ENCODE results near the gene SEZ6. TPM values are rescaled to one million over a fixed set of nuclear protein-coding genes. Genes with fewer than 3 reads are reported as not detected.

The SEZ6 gene
- total and polyA plus RNA-seq, 10 donors: 0.88 TPM; not detected in 9

DNA sequence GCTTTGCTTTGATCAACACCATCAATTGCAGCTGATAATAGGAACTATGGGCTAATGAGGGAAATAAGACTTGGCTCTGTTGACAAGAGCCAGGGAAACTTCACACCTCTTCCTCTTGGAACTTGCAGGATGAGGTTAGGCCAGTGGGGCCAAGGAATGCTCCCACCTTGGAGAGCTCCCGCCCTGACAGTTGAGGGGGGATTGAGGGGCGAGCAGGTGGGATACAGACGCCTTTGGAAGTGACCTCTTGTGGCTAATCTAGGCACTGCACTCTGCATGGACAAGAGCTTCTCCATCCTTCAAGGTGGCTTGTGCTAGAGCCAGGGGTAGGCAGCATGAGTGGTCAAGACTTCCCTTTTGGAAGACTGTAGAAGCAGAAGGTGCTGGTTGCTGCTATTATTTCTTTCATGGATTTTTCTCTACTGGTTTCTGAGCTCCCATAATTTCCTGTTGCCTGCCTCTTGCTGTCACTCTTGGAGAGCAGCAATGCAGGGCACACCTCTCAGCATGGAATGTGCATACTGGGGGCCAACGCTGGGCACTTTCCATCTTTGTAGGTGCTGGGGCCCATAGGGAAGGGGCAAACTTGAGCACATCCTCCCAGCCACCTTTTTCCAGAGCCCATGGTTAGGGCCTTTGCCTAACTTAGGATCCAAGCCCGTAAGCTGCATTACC is 52.3 kb downstream of the SEZ6 start:
- Histone ChIP-seq H3K36me3 (no peaks in the 10 kb centered on the region), H3K4me1 (peaks cover 6 to 24% (median 16%) of the 10 kb centered on the region in 6 donors), H3K4me3 (no peak overlapping the region), H3K9me3 (no peaks in the 10 kb centered on the region), H3K27ac (peak overlapping the region in 5 of 8 donors; percentile 19 to 100 (median 100)), H3K27me3 (replicated peaks in 1 of 7) (no peaks in the 10 kb centered on the region)
- intact Hi-C loops (cut with DNase I; ENCODE audit: low total_unique reads): no loop called here
- TF ChIP-seq POLR2AphosphoS5 (IDR thresholded peaks at IDR 0.05) (peak in 1 of 3 donors; percentile 23), POLR2A (IDR thresholded peaks at IDR 0.05) (no peak)
- TF ChIP-seq, protein P1, sequence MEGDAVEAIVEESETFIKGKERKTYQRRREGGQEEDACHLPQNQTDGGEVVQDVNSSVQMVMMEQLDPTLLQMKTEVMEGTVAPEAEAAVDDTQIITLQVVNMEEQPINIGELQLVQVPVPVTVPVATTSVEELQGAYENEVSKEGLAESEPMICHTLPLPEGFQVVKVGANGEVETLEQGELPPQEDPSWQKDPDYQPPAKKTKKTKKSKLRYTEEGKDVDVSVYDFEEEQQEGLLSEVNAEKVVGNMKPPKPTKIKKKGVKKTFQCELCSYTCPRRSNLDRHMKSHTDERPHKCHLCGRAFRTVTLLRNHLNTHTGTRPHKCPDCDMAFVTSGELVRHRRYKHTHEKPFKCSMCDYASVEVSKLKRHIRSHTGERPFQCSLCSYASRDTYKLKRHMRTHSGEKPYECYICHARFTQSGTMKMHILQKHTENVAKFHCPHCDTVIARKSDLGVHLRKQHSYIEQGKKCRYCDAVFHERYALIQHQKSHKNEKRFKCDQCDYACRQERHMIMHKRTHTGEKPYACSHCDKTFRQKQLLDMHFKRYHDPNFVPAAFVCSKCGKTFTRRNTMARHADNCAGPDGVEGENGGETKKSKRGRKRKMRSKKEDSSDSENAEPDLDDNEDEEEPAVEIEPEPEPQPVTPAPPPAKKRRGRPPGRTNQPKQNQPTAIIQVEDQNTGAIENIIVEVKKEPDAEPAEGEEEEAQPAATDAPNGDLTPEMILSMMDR (IDR thresholded peaks at IDR 0.05 in 8 of 11, conservative IDR thresholded peaks at IDR 0.05 in 3 of 11): peak; percentile 69 to 93 (median 86)
- no peak for DNase-seq
- WGBS, 5 donors: 32 to 40% (median 36%) methylated on average over 4 to 5 of the region's 5 CpGs

DNA sequence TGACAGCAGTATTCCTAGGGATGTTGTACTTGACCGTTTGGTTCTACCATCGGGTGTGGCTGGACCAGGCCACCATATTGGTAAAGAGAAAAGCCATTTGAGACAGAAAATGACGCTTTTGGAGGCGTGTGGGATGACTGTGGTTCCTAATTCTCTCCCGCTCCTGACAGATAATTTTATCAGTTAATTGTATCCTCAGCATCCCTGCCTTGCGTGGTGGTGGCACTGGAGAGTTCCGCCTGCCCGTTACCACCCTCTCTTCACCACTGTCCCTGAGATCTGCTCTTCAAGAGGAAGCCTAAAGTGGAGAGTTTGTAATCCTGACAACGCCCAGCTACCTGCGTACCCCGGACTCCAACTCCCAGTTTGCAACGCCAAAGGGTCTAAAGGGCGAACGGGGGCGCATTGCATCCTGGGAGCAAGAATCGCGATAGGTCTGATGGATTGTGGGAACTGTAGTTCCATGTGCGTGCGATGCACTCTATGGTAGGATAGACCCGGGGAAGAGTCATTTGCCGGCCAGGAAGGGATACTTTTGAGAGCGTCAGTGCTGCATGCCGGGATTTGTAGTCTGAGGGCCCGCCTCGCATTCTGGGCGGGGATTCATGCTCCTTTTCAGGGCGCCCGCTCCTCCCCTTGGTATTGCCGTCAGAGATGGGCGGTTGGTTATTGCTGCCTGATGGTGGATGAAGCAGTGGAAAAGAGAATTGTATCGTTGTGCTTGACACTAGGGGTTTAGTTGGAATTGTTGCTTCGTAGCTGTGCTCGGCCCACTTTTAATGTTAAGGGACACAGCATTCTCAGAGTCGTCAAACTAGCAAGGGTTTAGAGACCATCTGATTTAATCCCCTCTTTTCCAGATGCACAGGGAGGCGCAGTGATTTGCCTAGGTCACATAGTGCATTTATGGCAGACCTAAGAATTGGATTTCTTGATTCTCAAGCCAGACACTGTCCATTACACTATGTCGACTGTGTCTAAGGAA is 53.5 kb downstream of the SEZ6 start:
- peak; percentile 97 for DNase-seq
- peaks cover 19 to 37% (median 29%) of the 10 kb centered on the region in 6 donors for H3K4me1 ChIP-seq
- peak overlapping the region; percentile 14 to 98 (median 72) for H3K4me3 ChIP-seq
- peaks cover 0 to 1% (median 0%) of the 10 kb centered on the region in 6 donors for H3K36me3 ChIP-seq
- WGBS, 5 donors: 5 to 11% (median 6%) methylated on average over 23 to 36 of the region's 36 CpGs
- H3K9me3 ChIP-seq: no peaks in the 10 kb centered on the region
- no peaks in the 10 kb centered on the region for H3K27me3 ChIP-seq (replicated peaks in 1 of 7)
- intact Hi-C loops (cut with DNase I; ENCODE audit: low total_unique reads): no loop called here
- H3K27ac ChIP-seq: peak overlapping the region; percentile 93 to 100 (median 99)
- peak; percentile 23 to 88 (median 70) for TF ChIP-seq POLR2AphosphoS5 (IDR thresholded peaks at IDR 0.05)
- TF ChIP-seq, protein P1 (IDR thresholded peaks at IDR 0.05 in 8 of 11, conservative IDR thresholded peaks at IDR 0.05 in 3 of 11): peak in 2 of 11 experiments; percentile 20 to 25
- TF ChIP-seq POLR2A (IDR thresholded peaks at IDR 0.05): peak in 2 of 3 donors; percentile 9 to 47

DNA sequence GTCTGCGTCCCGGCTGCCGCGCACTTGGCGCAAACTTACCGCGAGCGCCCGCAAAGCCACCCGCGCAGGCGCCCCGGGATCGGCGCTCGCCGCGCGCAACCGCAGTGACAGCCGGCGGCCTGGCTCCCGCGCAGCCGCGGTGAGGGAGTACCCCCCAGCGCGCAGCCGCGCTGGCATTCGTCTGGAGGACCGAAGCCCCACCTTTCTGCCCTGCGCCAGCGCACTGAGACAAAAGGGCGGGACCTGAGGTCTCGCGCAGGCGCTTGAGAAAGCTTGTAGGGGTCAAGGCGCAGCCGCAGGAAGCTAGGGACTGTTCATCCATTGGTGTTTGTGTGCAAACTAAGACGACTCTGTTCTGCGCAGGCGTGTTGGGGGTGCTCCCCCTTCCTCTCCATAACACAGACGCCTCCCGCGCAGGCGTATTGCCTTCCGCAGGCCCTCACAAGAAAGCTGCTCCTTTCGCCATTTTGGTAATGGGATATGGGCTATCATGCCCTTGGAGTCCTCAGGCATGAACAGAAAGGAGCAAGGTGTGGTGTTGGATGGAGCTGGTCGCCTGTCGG is 54.3 kb downstream of the SEZ6 start, which contains the start of gene PHF12:
Gene PHF12 (minus strand): TSS at position 91 of the 563 bp plus-strand sequence. CDS start 558 bp downstream, outside the sequence.
- Histone ChIP-seq H3K27ac (peak within 1 kb of the TSS; percentile 94 to 100 (median 99)), H3K9me3 (no peaks in the 10 kb centered on the region)

More for the DNA sequence above, 54.3 kb downstream of the SEZ6 start, which contains the start of gene PHF12:
- no peaks in the 10 kb centered on the region for H3K27me3 ChIP-seq (replicated peaks in 1 of 7)
- WGBS, 5 donors: 0 to 1% (median 1%) methylated on average over 28 to 51 of the region's 51 CpGs
- H3K4me3 ChIP-seq: peak within 1 kb of the TSS; percentile 90 to 98 (median 96)
- intact Hi-C loops (cut with DNase I; ENCODE audit: low total_unique reads): no loop called here
- peaks cover 26 to 44% (median 37%) of the 10 kb centered on the region in 6 donors for H3K4me1 ChIP-seq
- peak; percentile 100 for DNase-seq
- TF ChIP-seq POLR2AphosphoS5 (IDR thresholded peaks at IDR 0.05) (peak; percentile 87 to 95 (median 91)), POLR2A (IDR thresholded peaks at IDR 0.05) (peak; percentile 3 to 76 (median 26))
- TF ChIP-seq, protein P1 (IDR thresholded peaks at IDR 0.05 in 8 of 11, conservative IDR thresholded peaks at IDR 0.05 in 3 of 11): peak in 2 of 11 experiments; percentile 31 to 33
- peaks cover 0 to 6% (median 0%) of the 10 kb centered on the region in 6 donors for H3K36me3 ChIP-seq

Measured in spleen (tissue), 11 donors.